Effector memory CD4-positive, alpha-beta T cell (primary cell): ENCODE results near the gene PRKAG2.
"Not testable (repeated sequence)": the region's sequence is repeated elsewhere in the genome, so short reads cannot be mapped to it uniquely, and the experiment has no call there.

ENCODE experiments used
- DNase-seq, 3 donors: peaks; one replicate each; pipeline ENCODE4 v3.0.0-alpha.2; 2020
- H3K27ac ChIP-seq: 2 replicates; pipeline ENCODE4 v1.7.0; 2013; ENCODE audit warnings: mild to moderate bottlenecking, low read length, moderate library complexity; ENCODE audit not compliant: insufficient read depth, poor library complexity, severe bottlenecking
- H3K27me3 ChIP-seq: replicated peaks from 2 replicates; pipeline ENCODE4 v1.7.0; 2013; ENCODE audit warnings: mild to moderate bottlenecking, low read length; ENCODE audit not compliant: insufficient read depth, control insufficient read depth, poor library complexity, severe bottlenecking
- H3K36me3 ChIP-seq: 2 replicates; pipeline ENCODE4 v1.7.0; 2013; ENCODE audit warnings: mild to moderate bottlenecking, low read length, moderate library complexity; ENCODE audit not compliant: control insufficient read depth, insufficient read depth
- H3K4me1 ChIP-seq: 2 replicates; pipeline ENCODE4 v1.7.0; 2013; ENCODE audit warnings: low read length, mild to moderate bottlenecking; ENCODE audit not compliant: control insufficient read depth, insufficient read depth, poor library complexity, severe bottlenecking
- H3K4me3 ChIP-seq: 2 replicates; pipeline ENCODE4 v1.7.0; 2013; ENCODE audit warnings: low read length, low read depth, mild to moderate bottlenecking; ENCODE audit not compliant: insufficient read depth, poor library complexity, severe bottlenecking
- H3K9me3 ChIP-seq: 2 replicates; pipeline ENCODE4 v1.7.0; 2013; ENCODE audit warnings: mild to moderate bottlenecking, low read length, moderate library complexity; ENCODE audit not compliant: control insufficient read depth

The PRKAG2 gene

GRCh38 chr7:151918510-151918843 is 41.6 kb upstream of the PRKAG2 start:
- DNase-seq, result no peak
- Histone ChIP-seq H3K4me1 (no peaks in the 10 kb centered on the region), H3K9me3 (no peaks in the 10 kb centered on the region), H3K27ac (no peak overlapping the region), H3K36me3 (no peaks in the 10 kb centered on the region), H3K4me3 (no peak overlapping the region), H3K27me3 (no peaks in the 10 kb centered on the region)

GRCh38 chr7:151917791-151918509 is 41.0 kb upstream of the PRKAG2 start:
- Histone ChIP-seq H3K27ac (no peak overlapping the region), H3K4me3 (no peak overlapping the region), H3K36me3 (no peaks in the 10 kb centered on the region), H3K9me3 (no peaks in the 10 kb centered on the region), H3K4me1 (no peaks in the 10 kb centered on the region), H3K27me3 (no peaks in the 10 kb centered on the region)
- no peak for DNase-seq

GRCh38 chr7:151914051-151914450 is 37.1 kb upstream of the PRKAG2 start:
- H3K27ac ChIP-seq, result no peak overlapping the region
- DNase-seq, result no peak
- H3K4me3 ChIP-seq, result no peak overlapping the region
- no peaks in the 10 kb centered on the region for H3K36me3 ChIP-seq
- no peaks in the 10 kb centered on the region for H3K27me3 ChIP-seq
- no peaks in the 10 kb centered on the region for H3K4me1 ChIP-seq
- no peaks in the 10 kb centered on the region for H3K9me3 ChIP-seq

GRCh38 chr7:151910655-151911054 is 33.7 kb upstream of the PRKAG2 start:
- not testable (repeated sequence) for H3K4me1 ChIP-seq, H3K9me3 ChIP-seq, H3K36me3 ChIP-seq, H3K27me3 ChIP-seq, DNase-seq, H3K4me3 ChIP-seq, H3K27ac ChIP-seq

- DNase-seq, H3K27ac ChIP-seq, H3K4me3 ChIP-seq, H3K9me3 ChIP-seq, H3K4me1 ChIP-seq, H3K27me3 ChIP-seq, H3K36me3 ChIP-seq: not testable (repeated sequence)
Observed at GRCh38 chr7:151907115-151907514, 30.2 kb upstream of the PRKAG2 start.

GRCh38 chr7:151905766-151906165 is 28.9 kb upstream of the PRKAG2 start:
- H3K4me1 ChIP-seq, result no peaks in the 10 kb centered on the region
- DNase-seq, result no peak
- H3K27ac ChIP-seq, result no peak overlapping the region
- H3K4me3 ChIP-seq, result no peak overlapping the region
- no peaks in the 10 kb centered on the region for H3K27me3 ChIP-seq
- no peaks in the 10 kb centered on the region for H3K36me3 ChIP-seq
- H3K9me3 ChIP-seq, result no peaks in the 10 kb centered on the region

- no peak for DNase-seq
- Histone ChIP-seq H3K4me3 (no peak overlapping the region), H3K4me1 (no peaks in the 10 kb centered on the region), H3K36me3 (no peaks in the 10 kb centered on the region), H3K9me3 (no peaks in the 10 kb centered on the region), H3K27me3 (no peaks in the 10 kb centered on the region), H3K27ac (no peak overlapping the region)
Observed at GRCh38 chr7:151905353-151905752, 28.4 kb upstream of the PRKAG2 start.

- Histone ChIP-seq H3K4me1 (no peaks in the 10 kb centered on the region), H3K9me3 (no peaks in the 10 kb centered on the region), H3K4me3 (no peak overlapping the region), H3K27ac (no peak overlapping the region), H3K27me3 (no peaks in the 10 kb centered on the region), H3K36me3 (no peaks in the 10 kb centered on the region)
- no peak for DNase-seq
Observed at GRCh38 chr7:151904270-151904669, 27.4 kb upstream of the PRKAG2 start.

GRCh38 chr7:151903249-151904032 is 26.5 kb upstream of the PRKAG2 start:
- Histone ChIP-seq H3K36me3 (no peaks in the 10 kb centered on the region), H3K4me3 (no peak overlapping the region), H3K27me3 (no peaks in the 10 kb centered on the region), H3K27ac (no peak overlapping the region), H3K4me1 (no peaks in the 10 kb centered on the region), H3K9me3 (no peaks in the 10 kb centered on the region)
- no peak for DNase-seq

- no peaks in the 10 kb centered on the region for H3K36me3 ChIP-seq
- H3K4me3 ChIP-seq, result no peak overlapping the region
- no peaks in the 10 kb centered on the region for H3K9me3 ChIP-seq
- no peak overlapping the region for H3K27ac ChIP-seq
- DNase-seq, result no peak
- no peaks in the 10 kb centered on the region for H3K4me1 ChIP-seq
- no peaks in the 10 kb centered on the region for H3K27me3 ChIP-seq
Observed at GRCh38 chr7:151902311-151902710, 25.4 kb upstream of the PRKAG2 start.
